Measurements from ENCODE around the gene KCNK2.

DNA sequence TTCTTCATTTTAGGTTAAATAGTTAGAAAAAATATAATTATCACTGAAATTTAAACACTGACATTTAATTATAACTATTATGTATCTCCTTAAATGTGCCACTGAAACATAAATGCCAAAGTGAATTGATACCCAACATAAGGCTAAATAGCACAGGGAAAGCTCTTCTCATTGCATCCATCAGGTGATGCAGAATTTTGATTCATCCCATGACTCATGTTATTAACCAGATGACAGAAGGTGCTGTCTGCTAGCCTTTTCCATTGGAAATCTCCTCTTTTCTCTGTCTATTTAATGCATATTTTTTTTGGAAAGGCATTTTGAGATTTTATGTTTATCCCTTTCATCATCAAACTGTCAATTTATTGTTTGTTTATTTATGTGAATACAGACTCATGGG is 136.8 kb downstream of the KCNK2 start:
- TF ChIP-seq, protein P1, sequence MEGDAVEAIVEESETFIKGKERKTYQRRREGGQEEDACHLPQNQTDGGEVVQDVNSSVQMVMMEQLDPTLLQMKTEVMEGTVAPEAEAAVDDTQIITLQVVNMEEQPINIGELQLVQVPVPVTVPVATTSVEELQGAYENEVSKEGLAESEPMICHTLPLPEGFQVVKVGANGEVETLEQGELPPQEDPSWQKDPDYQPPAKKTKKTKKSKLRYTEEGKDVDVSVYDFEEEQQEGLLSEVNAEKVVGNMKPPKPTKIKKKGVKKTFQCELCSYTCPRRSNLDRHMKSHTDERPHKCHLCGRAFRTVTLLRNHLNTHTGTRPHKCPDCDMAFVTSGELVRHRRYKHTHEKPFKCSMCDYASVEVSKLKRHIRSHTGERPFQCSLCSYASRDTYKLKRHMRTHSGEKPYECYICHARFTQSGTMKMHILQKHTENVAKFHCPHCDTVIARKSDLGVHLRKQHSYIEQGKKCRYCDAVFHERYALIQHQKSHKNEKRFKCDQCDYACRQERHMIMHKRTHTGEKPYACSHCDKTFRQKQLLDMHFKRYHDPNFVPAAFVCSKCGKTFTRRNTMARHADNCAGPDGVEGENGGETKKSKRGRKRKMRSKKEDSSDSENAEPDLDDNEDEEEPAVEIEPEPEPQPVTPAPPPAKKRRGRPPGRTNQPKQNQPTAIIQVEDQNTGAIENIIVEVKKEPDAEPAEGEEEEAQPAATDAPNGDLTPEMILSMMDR (conservative IDR thresholded peaks at IDR 0.05): no peak
- no peak for TF ChIP-seq ZFX (IDR thresholded peaks at IDR 0.05)

Data from C4-2B (cell line).